Colonic mucosa (tissue), 4 donors: ENCODE data around the gene TMEM178B. TPM values are rescaled to one million over a fixed set of nuclear protein-coding genes. Genes with fewer than 3 reads are reported as not detected.

Source experiments
- DNase-seq: peaks from one replicate; pipeline ENCODE4 v3.0.0-alpha.2; 2020
- H3K27ac ChIP-seq: fragments of 200-600 bp; one replicate; pipeline ENCODE4 v1.8.0; 2021
- H3K27me3 ChIP-seq: fragments of 200-600 bp; one replicate; pipeline ENCODE4 v1.8.0; 2021
- H3K36me3 ChIP-seq: fragments of 200-600 bp; one replicate; pipeline ENCODE4 v1.8.0; 2021
- H3K4me1 ChIP-seq: fragments of 200-600 bp; one replicate; pipeline ENCODE4 v1.8.0; 2021; ENCODE audit warnings: mild to moderate bottlenecking
- H3K4me3 ChIP-seq: fragments of 200-600 bp; one replicate; pipeline ENCODE4 v1.8.0; 2021
- H3K9ac ChIP-seq, 2 donors: one replicate each; pipeline ENCODE4 v1.7.0; 2013; ENCODE audit warnings: control low read depth in 2 of 2, low read depth in 2 of 2, low read length in 2 of 2
- H3K9me3 ChIP-seq: fragments of 200-600 bp; one replicate; pipeline ENCODE4 v1.8.0; 2021
- CTCF ChIP-seq: fragments of 200-600 bp; IDR thresholded peaks from one replicate; pipeline ENCODE4 v1.8.0; 2022; ENCODE audit warnings: antibody characterized with exemption, mild to moderate bottlenecking
- intact Hi-C: fragments of 100-400 bp; cut with DNase I; formaldehyde crosslinking; loops from one replicate; pipeline ENCODE4 v1.14.1; 2022
- total RNA-seq, 2 donors: library from RNA; stranded (reverse); fragmentation: NEBNext Ultra II Directional in 1 of 2; extraction: Animal tissue kit (Norgen Biotek cat#: 25700) in 1 of 2; gene quantifications; one replicate each; pipeline ENCODE4 v1.2.1, GENCODE V29; 2021
- donor health status: healthy.
- donor health status: DM: no; HTN: no; CAD: no.
- donor health status: DM: no; HTN: no; CAD: no.

The TMEM178B gene
- total RNA-seq, 2 donors from 2014 or later, result 0.17 to 1.1 TPM

DNA sequence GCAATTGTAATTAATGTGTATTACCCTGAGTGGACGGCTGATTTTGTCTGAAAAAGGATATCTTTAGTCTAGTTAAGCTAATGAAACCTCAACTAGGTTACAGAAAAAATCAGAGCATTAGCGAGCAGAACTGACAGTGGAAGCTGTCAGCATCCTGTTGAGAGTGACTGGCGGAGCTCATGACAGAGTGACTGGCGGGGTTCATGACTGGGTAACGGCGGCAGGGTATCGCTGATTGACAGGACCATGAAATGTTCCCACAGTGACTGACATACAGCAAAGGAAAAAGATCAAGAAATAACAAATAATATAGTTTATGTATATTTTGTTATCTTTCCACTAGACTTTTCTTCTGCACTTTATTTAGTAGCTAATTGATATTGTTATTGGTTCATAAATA is 274.9 kb downstream of the TMEM178B start:
- no peak overlapping the region for H3K9ac ChIP-seq
- H3K9me3 ChIP-seq, result no peaks in the 10 kb centered on the region
- H3K4me1 ChIP-seq, result no peaks in the 10 kb centered on the region
- no peaks in the 10 kb centered on the region for H3K36me3 ChIP-seq
- no peaks in the 10 kb centered on the region for H3K27me3 ChIP-seq
- DNase-seq, result no peak
- H3K4me3 ChIP-seq, result no peak overlapping the region
- no peak overlapping the region for H3K27ac ChIP-seq
- intact Hi-C loops, result no loop called here
- no peak for TF ChIP-seq CTCF

DNA sequence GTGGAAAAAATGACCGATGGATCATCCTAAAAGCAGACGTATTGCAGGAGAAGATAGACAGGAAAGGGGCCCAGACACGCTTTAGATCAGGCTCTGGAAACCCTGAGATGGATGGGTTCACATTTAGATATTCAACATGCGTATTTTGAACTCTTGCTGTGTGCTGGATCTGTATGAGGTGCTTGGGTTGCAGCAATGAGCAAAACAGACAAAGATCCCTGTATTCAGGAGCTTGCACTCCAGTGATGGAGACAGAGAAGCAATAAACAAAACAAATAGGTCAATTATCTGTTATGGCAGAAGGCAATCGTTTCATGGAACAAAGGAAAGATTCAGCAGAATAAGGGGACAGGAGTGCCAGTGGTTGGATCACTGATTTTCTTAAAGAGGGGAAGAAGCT is 275.5 kb downstream of the TMEM178B start:
- Histone ChIP-seq H3K36me3 (no peaks in the 10 kb centered on the region), H3K9me3 (no peaks in the 10 kb centered on the region), H3K4me1 (no peaks in the 10 kb centered on the region), H3K9ac (no peak overlapping the region), H3K27ac (no peak overlapping the region), H3K4me3 (no peak overlapping the region), H3K27me3 (no peaks in the 10 kb centered on the region)
- no peak for TF ChIP-seq CTCF
- intact Hi-C loops, result no loop called here
- no peak for DNase-seq

GRCh38 chr7:141349804-141350203 is 275.9 kb downstream of the TMEM178B start:
- no peak overlapping the region for H3K27ac ChIP-seq
- H3K9ac ChIP-seq, result no peak overlapping the region
- no peaks in the 10 kb centered on the region for H3K4me1 ChIP-seq
- no peaks in the 10 kb centered on the region for H3K9me3 ChIP-seq
- H3K4me3 ChIP-seq, result no peak overlapping the region
- TF ChIP-seq CTCF, result no peak
- DNase-seq, result no peak
- no peaks in the 10 kb centered on the region for H3K27me3 ChIP-seq
- intact Hi-C loops, result no loop called here
- no peaks in the 10 kb centered on the region for H3K36me3 ChIP-seq

DNA sequence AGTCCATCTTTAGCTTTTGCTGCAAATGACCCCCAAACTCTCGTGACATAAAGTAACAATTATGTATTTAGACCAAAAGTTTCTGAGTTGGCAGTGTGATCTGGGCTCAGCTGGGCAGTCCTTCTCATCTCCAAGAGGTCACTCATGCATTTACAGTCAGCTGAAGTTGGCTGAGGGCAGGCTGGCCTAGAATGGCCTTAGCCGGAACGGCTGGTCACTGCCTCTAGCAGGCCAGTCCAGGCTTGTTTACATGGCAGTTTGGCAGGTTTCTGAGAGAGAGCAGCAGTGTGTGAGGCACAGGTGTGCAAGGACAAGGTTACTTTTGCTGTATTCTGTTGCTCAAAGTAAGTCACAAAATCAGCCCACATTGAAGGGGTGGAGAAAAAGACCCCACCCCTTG is 277.3 kb downstream of the TMEM178B start:
- no peak for DNase-seq
- H3K9me3 ChIP-seq, result no peaks in the 10 kb centered on the region
- no peak overlapping the region for H3K4me3 ChIP-seq
- no peaks in the 10 kb centered on the region for H3K36me3 ChIP-seq
- H3K27ac ChIP-seq, result no peak overlapping the region
- no peak for TF ChIP-seq CTCF
- H3K27me3 ChIP-seq, result no peaks in the 10 kb centered on the region
- intact Hi-C loops, result no loop called here
- no peaks in the 10 kb centered on the region for H3K4me1 ChIP-seq
- no peak overlapping the region for H3K9ac ChIP-seq

- Histone ChIP-seq H3K27me3 (no peaks in the 10 kb centered on the region), H3K4me1 (no peaks in the 10 kb centered on the region), H3K9me3 (no peaks in the 10 kb centered on the region), H3K27ac (no peak overlapping the region), H3K9ac (no peak overlapping the region), H3K36me3 (no peaks in the 10 kb centered on the region), H3K4me3 (no peak overlapping the region)
- no peak for TF ChIP-seq CTCF
- no peak for DNase-seq
- intact Hi-C loops, result no loop called here
Observed at GRCh38 chr7:141352955-141353354, 279.1 kb downstream of the TMEM178B start.

GRCh38 chr7:141354251-141354650 is 280.4 kb downstream of the TMEM178B start:
- no peak for DNase-seq
- no peak overlapping the region for H3K27ac ChIP-seq
- intact Hi-C loops, result no loop called here

More at GRCh38 chr7:141354251-141354650, 280.4 kb downstream of the TMEM178B start:
- no peaks in the 10 kb centered on the region for H3K27me3 ChIP-seq
- H3K36me3 ChIP-seq, result no peaks in the 10 kb centered on the region
- H3K4me3 ChIP-seq, result no peak overlapping the region
- no peaks in the 10 kb centered on the region for H3K4me1 ChIP-seq
- no peak overlapping the region for H3K9ac ChIP-seq
- TF ChIP-seq CTCF, result no peak
- H3K9me3 ChIP-seq, result no peaks in the 10 kb centered on the region
